GM08714 (cell line): Measurements from ENCODE around the gene DCC.

Source experiments
- H3K4me3 ChIP-seq: fragments of 200-500 bp; sonication (Bioruptor generic); 2 replicates; pipeline ENCODE4 v1.5.1; 2014; ENCODE audit warnings: mild to moderate bottlenecking, low read length, inconsistent platforms
- ZNF274 ChIP-seq: IDR thresholded peaks from 2 replicates; pipeline ENCODE4 v1.6.1; 2012; ENCODE audit warnings: mild to moderate bottlenecking, low read depth, low read length

Gene DCC

DNA sequence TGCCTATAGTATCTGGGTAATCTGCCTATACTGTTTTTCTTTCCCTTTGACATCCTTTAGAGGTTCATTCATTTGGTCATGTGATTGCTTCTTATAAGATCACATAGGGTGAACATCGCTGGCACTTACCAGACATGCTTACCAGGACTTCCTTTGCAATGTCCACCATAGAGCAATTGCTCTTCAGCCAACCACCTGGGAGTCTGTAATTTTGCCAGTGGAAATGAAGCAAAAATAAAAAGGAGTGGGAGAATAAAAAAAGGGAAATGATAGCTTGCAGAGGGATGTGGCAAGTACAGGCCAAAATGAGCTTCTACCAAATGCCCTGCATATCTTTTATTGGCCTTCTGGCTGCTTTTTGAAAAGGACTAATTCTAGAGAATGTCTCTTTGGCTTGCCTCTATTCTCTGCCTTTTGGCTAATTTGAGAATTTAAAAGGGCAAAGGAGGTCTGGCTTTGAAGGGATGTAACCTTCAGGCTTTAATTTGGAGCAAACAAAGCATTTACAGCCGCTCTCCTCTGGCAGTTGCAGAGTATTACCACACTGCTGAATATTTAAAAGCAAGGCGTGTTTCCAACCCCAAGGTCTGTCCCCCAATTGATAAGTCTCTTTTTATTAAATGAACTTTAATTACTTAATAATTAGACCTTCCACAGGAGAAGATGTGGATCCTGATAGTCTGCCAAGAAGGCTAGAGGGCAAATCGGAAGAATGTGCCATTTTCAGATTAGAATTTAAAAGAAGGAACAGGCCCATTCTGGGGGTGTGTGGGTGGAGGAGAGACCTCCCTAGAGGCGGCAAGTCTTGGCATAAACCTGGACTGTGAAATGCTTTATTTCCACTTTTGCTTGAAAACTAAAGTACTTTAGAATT, 557.9 kb downstream of the DCC start:
- H3K4me3 ChIP-seq, result no peak overlapping the region
- TF ChIP-seq ZNF274, result no peak

DNA sequence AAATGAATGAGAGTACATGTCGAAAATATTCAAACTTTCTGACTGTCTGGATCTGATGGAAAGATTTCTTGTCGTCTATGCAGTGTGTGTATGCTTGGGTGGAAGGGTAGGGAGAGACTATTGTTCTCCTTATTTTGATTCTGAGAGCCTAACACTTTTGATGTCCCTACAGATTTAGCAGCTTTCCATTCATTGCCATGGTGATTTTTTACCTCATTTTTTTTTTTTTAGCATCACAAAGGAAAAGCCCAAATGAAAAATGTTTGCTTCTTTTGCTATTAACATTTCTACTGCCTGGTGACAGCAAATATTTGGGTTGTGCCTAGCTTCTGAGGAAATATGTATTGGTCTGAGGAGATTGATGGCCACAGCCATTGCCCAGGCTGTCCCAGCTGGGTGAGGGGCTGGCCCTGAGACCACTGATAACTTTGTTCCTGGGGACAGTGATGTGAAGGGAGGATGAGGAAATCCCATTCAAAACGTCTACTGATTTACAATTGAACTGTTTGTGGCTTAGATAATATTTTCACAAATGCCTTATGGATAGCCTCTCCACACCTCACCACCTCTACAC, 558.6 kb downstream of the DCC start:
- TF ChIP-seq ZNF274, result no peak
- no peak overlapping the region for H3K4me3 ChIP-seq

DNA sequence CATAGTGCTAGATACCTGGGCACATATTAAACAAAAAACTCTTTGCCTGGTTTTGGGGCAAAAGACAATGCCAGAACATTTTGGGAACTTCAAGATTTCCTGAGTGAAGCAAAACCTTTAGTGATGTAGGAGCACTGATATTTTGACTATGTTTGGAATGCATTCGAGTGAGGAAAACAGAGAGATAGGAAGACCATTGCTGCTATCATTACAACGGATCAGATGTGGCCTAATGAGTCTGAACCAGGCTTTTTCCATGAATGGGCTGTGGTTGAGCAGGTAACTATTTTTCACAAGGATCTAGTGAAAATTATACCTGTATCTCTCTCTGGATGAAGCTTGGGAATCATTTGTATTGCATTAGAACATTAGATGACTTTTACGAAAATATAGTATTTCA, 562.2 kb downstream of the DCC start:
- TF ChIP-seq ZNF274, result no peak
- H3K4me3 ChIP-seq, result no peak overlapping the region

DNA sequence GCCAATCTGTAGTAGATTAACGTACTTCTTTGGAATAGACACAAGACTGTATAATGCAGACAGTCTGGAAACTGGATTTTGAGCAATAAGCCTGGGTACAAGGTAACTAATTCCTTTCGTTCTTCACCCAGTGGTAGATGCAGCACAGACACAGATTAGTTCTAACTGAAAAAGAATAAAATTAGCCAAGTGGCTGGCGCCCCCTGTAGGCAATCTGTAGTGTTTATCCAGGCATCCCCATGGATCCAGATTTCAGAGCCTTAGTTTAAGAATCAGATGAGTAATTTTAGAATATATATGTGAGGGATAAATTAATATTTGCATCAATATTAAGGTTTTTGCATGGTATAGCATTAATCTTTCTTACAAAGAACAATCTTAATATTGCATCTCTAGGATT, 563.9 kb downstream of the DCC start:
- H3K4me3 ChIP-seq, result no peak overlapping the region
- TF ChIP-seq ZNF274, result no peak

DNA sequence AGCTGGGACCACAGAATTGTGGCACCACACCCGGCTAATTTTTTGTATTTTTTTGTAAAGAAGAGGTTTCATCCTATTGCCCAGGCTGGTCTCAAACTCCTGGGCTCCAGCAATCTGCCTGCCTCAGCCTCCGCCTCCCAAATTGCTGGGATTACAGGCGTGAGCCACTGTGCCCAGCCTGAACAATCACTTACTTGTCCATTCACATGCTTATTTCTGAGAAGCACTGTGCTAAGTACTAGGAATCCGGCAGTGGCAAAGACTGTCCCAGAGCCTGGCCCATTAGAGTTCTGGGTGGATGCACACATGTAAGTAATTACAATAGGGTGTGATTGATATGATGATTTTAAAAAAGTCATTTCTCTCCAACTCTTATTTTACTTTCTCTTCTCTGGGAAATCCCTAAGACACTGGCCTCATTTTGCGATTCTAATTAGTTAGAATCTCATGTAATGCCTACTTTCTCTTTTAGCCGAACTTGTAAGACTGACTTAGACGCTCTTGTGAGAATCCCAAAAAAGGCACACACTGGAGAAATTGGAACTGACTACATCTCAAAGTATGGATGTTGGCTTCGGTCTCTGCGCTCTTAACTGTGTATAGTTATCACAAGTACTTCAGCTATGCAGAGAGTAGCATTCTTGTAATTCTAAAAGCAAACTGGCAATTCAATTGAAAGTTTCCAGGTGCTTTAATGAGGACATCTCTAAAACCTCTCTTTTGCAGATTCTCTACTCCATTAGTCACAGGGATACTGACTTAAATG, 567.7 kb downstream of the DCC start:
- TF ChIP-seq ZNF274, result no peak
- no peak overlapping the region for H3K4me3 ChIP-seq

DNA sequence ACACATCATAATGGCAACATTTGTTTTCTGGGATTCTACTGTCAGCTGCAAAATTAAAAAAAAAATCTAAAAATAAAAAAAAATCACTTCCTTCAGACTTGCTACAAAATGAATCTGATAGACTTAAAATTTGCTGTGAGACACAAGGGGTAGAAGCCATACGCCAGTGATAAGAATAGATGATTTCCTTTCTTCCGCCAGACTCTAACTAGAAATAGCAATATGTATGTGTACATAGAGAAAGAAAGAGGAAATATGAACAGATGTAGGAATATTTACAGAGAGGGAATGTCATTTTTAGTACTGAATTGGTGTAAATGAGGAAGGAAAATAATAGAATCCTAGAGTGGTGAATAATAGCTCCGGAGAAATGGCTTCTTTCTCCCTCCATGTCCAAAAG, 574.2 kb downstream of the DCC start:
- TF ChIP-seq ZNF274, result no peak
- H3K4me3 ChIP-seq, result no peak overlapping the region

DNA sequence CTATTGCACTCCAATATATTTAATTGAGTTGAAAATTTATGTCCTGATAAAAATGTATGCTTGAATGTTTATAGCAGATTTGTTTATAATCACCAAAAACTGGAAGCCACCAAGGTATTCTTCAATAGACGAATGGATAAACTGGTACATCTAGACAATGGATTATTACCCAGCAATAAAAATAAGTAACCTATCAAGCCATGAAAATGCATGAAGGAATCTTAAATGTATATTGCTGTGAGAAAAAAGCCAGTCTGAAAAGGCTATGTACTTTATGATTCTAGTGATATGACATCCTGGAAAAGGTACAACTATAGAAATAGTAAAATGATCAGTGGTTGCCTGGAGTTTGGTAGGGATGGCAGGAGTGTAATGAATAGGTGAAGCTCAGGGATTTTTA, 580.7 kb downstream of the DCC start:
- TF ChIP-seq ZNF274, result no peak
- no peak overlapping the region for H3K4me3 ChIP-seq

DNA sequence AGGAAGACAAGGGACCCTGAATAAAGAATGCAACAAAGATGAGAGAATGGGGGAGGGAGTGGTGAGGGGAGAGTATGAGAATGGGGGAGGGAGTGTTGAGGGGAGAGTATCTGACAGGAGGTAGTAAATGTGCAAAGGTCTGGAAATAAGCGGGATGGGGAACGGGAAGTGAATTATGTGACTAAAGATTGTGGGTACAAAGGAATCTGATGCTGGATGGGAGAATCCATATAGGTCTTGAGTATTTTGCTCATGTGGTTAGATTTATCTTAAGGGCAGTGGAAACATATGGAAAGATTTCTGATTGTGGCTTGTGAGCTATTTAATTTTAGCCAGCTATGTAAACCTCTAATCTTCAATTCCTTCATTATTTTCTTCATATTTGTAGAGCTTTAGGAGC, 593.4 kb downstream of the DCC start:
- no peak overlapping the region for H3K4me3 ChIP-seq
- no peak for TF ChIP-seq ZNF274

DNA sequence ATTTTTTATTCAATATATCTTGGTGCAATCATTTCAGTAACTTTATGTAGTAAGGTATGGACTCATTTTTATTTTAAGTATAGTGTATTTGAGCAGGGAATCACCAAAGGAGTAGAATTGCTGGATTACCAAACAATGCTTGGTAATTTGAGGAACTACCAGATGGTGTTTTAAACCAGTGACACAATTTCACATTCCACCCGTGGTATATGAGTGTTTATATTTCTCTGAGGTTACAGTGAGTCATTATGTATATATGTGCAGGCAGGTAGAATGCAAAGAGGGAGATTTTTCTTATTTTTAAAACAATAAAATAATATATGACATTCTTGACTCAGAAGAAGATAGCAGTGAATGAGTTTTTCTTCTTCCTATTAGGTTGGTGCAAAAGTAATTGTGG, 596.9 kb downstream of the DCC start:
- no peak for TF ChIP-seq ZNF274
- no peak overlapping the region for H3K4me3 ChIP-seq

DNA sequence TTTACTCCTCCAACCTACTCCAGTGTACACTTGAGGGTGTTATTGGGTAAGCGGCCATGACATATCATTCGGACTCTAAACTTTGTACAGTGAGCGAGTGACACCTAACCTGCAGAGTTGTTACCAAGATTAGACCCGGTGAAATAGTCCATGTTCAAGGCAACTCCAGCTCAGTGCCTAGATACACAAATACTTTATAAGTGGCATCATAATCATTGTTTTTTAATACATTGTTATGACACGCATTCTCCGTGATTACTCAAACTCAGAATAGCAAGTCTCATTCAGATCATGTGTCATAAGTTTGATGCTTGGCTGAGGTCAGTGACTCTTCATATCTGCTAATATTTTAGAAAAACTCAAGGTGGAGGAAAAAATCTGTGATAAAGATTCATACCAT, 597.8 kb downstream of the DCC start:
- no peak for TF ChIP-seq ZNF274
- no peak overlapping the region for H3K4me3 ChIP-seq

DNA sequence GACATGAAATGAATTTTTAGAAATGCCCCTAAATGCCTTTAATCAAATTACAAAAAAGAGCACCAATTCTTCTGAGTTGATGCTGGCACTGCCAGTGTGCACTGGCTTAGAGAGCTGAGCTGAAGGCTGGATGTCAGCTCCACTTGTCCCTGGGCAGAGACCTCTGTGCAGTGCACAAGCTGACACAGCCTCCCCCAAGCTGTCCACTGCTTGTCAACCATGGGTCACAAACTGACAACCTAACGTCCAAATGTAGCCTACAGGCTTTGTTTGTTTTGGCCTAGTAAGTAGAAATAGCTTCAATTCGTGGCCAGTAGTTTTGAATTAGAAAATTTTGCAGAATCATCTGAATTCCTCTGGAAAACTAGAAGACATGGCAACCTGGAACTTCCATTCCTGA, 605.6 kb downstream of the DCC start:
- no peak for TF ChIP-seq ZNF274

DNA sequence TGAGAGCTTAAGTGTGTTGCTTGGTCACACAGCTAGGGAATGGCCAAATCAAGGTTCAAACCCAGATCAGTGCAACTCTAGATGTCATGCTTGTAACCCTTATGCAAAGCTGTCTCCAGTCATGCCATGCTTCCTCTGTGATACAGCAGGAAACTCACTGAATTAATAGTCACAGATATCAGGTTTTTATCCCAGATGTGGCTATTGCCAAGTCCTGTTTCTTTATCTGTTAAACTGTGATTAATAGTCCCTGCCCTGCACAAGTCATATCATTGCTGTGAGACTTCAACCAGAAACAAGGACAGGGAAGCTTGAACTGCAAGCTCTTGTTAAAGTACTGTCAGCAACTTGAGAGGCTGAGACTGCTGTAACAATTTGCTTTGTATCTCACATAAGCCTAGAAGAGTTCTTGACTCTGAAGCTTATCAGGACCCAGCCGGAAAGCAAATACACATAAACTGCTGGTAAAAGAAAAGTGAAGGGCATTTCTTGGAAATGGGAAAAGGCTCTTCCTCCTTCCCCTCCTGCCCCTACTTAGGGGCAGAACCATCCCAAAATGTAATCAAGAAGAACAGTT, 609.0 kb downstream of the DCC start:
- no peak for TF ChIP-seq ZNF274
- H3K4me3 ChIP-seq, result no peak overlapping the region

More for the DNA sequence above, 605.6 kb downstream of the DCC start:
- no peak overlapping the region for H3K4me3 ChIP-seq

DNA sequence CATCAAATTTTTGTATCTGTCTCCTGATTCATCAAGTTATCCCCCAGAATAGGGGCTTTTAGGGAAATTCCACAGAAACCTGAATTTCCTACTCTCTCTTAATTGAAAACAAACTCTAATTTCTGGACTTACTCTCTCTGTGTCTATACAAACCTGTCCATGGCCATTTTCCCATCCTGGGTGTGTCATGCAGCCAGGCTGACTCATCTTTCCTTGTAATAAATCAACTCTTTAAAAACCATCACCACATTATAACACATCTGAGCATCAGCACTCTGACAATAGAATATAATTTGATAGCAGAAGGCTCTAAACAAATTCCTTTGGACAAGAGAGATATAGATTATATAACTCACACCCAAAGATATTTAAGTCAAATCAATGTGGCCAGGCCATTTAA, 610.2 kb downstream of the DCC start:
- no peak overlapping the region for H3K4me3 ChIP-seq
- TF ChIP-seq ZNF274, result no peak

DNA sequence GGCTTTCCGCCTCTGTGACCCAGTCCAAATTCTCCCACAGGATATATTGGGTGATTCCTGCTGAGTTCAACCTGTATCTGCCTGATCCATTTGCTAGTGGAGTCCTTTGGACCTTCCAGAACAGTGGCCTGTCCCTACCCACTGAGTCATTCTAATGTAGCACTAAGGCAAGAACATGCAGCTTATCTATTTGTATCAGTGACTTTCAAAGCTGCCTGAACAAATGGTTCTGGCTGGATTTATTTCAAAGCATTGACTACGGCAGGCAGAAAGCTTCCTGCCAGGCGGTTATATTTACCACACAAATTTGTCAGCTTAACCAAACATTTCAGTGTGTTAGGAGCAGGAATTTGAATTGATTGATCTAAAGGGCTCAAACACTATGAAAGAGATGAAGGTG, 613.4 kb downstream of the DCC start:
- no peak overlapping the region for H3K4me3 ChIP-seq
- no peak for TF ChIP-seq ZNF274
